Measurements from ENCODE around the gene CCDC33. TPM values are rescaled to one million over a fixed set of nuclear protein-coding genes. Genes with fewer than 3 reads are reported as not detected.

The CCDC33 gene
- total RNA-seq, 1 experiment from 2014 or later, result 0.15 TPM

GRCh38 chr15:74252721-74253120 is 16.6 kb downstream of the CCDC33 start:
- Histone ChIP-seq H3K9me2 (ENCODE audit: insufficient read depth) (no peaks in the 10 kb centered on the region), H3K9ac (ENCODE audit: low read length) (no peak overlapping the region), H3K27me3 (ENCODE audit: insufficient read depth, low read length) (peaks cover 8% of the 10 kb centered on the region; the same call in 1 of the 2 replicates), H2AFZ (ENCODE audit: low read depth, low read length, poor library complexity, severe bottlenecking) (no peak overlapping the region), H4K20me1 (ENCODE audit: insufficient read depth) (no peaks in the 10 kb centered on the region), H3K79me2 (ENCODE audit: insufficient read depth, low read length) (no peaks in the 10 kb centered on the region), H3K4me2 (ENCODE audit: low read length) (peak overlapping the region; percentile 46), H3K36me3 (ENCODE audit: control insufficient read depth in 1 of 2, insufficient read depth in 2 of 2, low read length in 2 of 2) (no peaks in the 10 kb centered on the region), H3K4me3 (replicated peaks in 1 of 2; ENCODE audit: low read depth in 1 of 2, low read length in 2 of 2) (no peak overlapping the region), H3K9me3 (ENCODE audit: control insufficient read depth in 1 of 2, insufficient read depth in 1 of 2, low read depth in 1 of 2, low read length in 2 of 2) (no peaks in the 10 kb centered on the region), H3K4me1 (ENCODE audit: control insufficient read depth in 1 of 2, insufficient read depth in 2 of 2, low read length in 2 of 2) (peaks cover 2 to 20% of the 10 kb centered on the region in 2 experiments; a peak in 2 of 4 replicates), H3K27ac (ENCODE audit: low read depth, low read length) (no peak overlapping the region)
- TF ChIP-seq, protein P1, sequence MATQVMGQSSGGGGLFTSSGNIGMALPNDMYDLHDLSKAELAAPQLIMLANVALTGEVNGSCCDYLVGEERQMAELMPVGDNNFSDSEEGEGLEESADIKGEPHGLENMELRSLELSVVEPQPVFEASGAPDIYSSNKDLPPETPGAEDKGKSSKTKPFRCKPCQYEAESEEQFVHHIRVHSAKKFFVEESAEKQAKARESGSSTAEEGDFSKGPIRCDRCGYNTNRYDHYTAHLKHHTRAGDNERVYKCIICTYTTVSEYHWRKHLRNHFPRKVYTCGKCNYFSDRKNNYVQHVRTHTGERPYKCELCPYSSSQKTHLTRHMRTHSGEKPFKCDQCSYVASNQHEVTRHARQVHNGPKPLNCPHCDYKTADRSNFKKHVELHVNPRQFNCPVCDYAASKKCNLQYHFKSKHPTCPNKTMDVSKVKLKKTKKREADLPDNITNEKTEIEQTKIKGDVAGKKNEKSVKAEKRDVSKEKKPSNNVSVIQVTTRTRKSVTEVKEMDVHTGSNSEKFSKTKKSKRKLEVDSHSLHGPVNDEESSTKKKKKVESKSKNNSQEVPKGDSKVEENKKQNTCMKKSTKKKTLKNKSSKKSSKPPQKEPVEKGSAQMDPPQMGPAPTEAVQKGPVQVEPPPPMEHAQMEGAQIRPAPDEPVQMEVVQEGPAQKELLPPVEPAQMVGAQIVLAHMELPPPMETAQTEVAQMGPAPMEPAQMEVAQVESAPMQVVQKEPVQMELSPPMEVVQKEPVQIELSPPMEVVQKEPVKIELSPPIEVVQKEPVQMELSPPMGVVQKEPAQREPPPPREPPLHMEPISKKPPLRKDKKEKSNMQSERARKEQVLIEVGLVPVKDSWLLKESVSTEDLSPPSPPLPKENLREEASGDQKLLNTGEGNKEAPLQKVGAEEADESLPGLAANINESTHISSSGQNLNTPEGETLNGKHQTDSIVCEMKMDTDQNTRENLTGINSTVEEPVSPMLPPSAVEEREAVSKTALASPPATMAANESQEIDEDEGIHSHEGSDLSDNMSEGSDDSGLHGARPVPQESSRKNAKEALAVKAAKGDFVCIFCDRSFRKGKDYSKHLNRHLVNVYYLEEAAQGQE (IDR thresholded peaks at IDR 0.05; ENCODE audit: low read depth), result no peak
- TF ChIP-seq POLR2A (IDR thresholded peaks at IDR 0.05; ENCODE audit: borderline replicate concordance, extremely low read depth, insufficient read depth, insufficient read length) (no peak), TCF7L2 (IDR thresholded peaks at IDR 0.05; ENCODE audit: borderline replicate concordance, extremely low read depth, insufficient read depth, insufficient read length) (no peak), JUND (IDR thresholded peaks at IDR 0.05) (no peak), EZH2 (IDR thresholded peaks at IDR 0.05) (no peak), EZH2phosphoT487 (IDR thresholded peaks at IDR 0.05; ENCODE audit: borderline replicate concordance) (no peak), CBX3 (IDR thresholded peaks at IDR 0.05; ENCODE audit: low read depth) (no peak), CEBPB (IDR thresholded peaks at IDR 0.05; ENCODE audit: low read depth) (no peak), SP1 (IDR thresholded peaks at IDR 0.05; ENCODE audit: low read depth) (no peak), ATF3 (IDR thresholded peaks at IDR 0.05) (no peak), CTCF (IDR thresholded peaks at IDR 0.05 in 2 of 3, conservative IDR thresholded peaks at IDR 0.05 in 1 of 3; ENCODE audit: borderline replicate concordance in 1 of 3, insufficient read depth in 1 of 3, low read depth in 2 of 3, low read length in 2 of 3) (no peak), ZFX (IDR thresholded peaks at IDR 0.05) (no peak), SRF (IDR thresholded peaks at IDR 0.05; ENCODE audit: low read depth) (no peak), YY1 (IDR thresholded peaks at IDR 0.05; ENCODE audit: extremely low read depth, insufficient replicate concordance, low read depth, low read length) (no peak), POLR2AphosphoS5 (IDR thresholded peaks at IDR 0.05; ENCODE audit: low read depth, low read length) (no peak), SIN3A (IDR thresholded peaks at IDR 0.05; ENCODE audit: low read depth) (no peak), EGR1 (IDR thresholded peaks at IDR 0.05; ENCODE audit: low read depth) (no peak), ZNF274 (IDR thresholded peaks at IDR 0.05; ENCODE audit: low read depth, low read length) (no peak)
- TF ChIP-seq, protein P2, sequence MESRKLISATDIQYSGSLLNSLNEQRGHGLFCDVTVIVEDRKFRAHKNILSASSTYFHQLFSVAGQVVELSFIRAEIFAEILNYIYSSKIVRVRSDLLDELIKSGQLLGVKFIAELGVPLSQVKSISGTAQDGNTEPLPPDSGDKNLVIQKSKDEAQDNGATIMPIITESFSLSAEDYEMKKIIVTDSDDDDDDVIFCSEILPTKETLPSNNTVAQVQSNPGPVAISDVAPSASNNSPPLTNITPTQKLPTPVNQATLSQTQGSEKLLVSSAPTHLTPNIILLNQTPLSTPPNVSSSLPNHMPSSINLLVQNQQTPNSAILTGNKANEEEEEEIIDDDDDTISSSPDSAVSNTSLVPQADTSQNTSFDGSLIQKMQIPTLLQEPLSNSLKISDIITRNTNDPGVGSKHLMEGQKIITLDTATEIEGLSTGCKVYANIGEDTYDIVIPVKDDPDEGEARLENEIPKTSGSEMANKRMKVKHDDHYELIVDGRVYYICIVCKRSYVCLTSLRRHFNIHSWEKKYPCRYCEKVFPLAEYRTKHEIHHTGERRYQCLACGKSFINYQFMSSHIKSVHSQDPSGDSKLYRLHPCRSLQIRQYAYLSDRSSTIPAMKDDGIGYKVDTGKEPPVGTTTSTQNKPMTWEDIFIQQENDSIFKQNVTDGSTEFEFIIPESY (IDR thresholded peaks at IDR 0.05; ENCODE audit: extremely low read depth, insufficient replicate concordance, low read length), result no peak
- ChIA-PET RAD21 (ENCODE audit: low non-redundant PET in 1 of 2, low total read pairs in 2 of 2, uncharacterized antibody in 2 of 2, unreplicated experiment in 2 of 2) (no interaction called here), POLR2A (no interaction called here), CTCF (interaction anchor here (0.6 kb wide), 1 partner anchor 41 kb away, joined by 3 read pairs; no protein-coding TSS in a partner anchor)
- DNase-seq (ENCODE audit: low read depth, low spot score) (no peak), ATAC-seq (no peak)
- intact Hi-C loops (cut with micrococcal nuclease), result no loop called here
- no TSS peak for BruUV-seq (replicated peaks)

All from HCT116 (cell line).